Stimulated activated CD8-positive, alpha-beta memory T cell treated with anti-CD3 and anti-CD28 coated beads, Interleukin-4, amount 100 ng/mL, for 48 hours (primary cell): ENCODE results near the gene PPP2R5A.
A peak's percentile ranks its signal among the peaks of the same experiment; 100 is the strongest.
"Not testable (repeated sequence)": the region's sequence is repeated elsewhere in the genome, so short reads cannot be mapped to it uniquely, and the experiment has no call there.

ENCODE experiments used
- DNase-seq: peaks from one replicate; pipeline ENCODE4 v3.0.0-alpha.2; 2020

Gene PPP2R5A

DNA sequence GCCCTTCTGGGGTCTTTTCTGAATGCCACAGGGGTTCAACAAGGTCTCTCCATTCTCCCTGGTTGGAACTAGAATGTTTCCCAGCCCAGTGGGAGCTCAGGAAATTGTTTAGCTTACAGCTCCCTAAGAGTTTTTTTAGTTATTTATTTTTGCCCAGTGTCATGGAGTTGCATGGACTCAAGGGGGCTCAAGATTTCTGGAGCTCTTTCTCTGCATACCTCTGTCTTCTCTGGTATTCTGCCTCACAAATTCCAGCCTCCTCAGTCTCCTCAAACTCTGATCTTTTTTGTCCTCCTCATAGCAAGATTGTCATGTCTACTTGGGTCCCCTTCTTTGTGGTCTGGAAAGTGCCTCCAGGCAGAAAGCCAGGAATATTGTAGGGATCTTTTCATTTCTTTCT, 15.9 kb upstream of the PPP2R5A start:
- no peak for DNase-seq

DNA sequence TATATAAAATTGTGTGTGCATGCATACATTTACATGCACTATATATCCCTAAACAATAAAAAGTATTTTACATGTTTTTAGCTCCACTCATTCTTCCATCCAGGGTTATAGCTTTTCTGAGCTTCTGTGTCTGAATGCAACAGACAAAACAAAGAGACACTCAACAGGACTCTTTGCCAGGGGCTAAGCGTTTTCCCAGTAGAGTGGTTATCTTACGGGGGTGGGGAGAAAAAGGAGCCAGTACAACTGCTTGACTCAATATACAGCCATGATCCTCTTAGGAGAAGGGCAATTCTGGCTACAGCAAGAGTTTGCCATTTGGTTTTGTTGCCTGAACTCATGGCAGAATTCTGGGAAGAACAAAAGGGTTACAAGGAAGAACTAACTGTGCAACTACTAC, 14.6 kb upstream of the PPP2R5A start:
- DNase-seq = no peak

DNA sequence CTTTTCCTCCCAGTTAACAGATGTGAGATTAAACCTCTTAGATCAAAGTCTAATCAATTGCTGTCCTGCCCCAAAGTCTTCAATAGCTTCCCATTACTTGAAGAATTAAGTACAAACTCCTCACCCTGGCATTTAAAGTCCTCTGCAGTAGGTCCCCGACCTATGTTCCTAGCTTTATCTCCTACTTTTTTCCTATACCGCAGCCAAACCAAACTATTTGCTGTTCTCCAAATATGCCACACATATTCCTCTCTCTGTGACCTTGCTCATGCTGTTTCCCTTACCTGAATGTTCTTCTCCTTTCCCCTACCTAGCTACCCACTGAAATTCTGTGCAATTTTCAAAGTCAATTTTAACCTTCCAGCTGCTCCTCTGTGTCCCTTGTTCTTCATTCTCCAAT, 14.0 kb upstream of the PPP2R5A start:
- no peak for DNase-seq

DNA sequence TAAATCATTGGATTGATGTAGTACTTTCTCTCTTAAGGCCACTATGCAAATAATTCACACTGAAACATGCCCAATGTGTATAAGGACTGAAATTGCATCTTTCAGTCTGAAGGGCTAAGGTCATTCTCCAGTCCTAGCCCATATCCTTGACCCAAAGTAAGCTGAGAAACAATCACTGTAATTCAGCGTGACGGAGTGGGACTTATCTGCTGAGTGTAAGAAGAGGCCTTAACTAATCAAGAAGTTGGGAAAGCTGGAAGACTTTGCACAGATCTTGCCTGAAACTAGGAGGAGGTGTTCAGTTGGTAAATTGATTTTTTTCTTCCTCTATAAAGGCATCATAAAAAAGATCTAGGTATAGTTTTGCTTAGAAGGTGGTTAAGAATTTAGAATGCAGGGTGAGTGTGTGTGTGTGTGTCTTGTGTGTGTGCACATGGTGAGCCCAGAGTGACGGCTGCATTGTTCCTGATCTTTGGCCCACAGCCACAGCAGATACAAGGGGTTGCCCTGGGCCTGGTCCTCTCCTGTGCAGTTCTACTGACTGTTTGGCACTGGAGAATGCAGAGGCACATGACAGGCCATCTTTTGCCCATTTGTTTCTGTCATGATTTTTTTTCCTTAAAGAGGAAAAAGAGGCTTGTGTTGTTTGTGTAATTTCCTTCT, 13.3 kb upstream of the PPP2R5A start:
- DNase-seq = no peak

DNA sequence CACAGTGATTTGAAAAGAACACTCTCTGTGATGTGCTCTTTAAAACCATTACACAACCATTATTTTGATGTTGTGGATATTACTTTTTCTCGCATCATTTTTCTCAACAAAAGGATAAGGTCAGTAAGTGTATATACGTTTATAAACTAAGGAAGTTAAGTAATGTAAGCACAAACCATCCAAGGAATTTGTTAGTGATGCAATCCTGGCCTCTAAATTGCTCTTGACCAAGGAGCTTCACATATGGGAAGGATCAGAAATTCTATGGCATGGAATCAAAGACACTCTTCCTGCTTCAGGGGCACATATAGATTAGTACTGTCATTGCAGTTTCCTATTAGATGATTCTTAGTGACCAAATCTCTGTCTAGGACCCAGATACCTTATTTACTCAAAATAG, 3.6 kb upstream of the PPP2R5A start:
- no peak for DNase-seq

DNA sequence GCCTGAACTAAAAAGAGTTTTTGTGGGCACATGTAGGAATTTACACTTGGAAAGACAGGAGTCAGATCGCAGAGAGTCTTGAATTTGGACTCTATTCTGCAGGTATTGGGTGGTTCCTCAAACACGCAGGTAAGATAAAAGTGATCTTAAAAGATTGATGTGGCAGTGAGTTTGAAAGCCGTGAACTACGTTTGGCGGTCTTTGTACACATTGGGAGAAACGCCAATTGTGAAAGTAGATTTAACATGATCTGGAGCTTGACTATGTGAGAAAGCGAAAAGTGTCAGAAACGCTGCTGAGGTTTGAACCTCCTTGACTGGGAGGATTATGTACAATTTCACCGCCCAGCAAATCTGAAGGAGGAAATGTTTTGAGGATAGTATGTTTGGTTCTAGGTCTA, 1.5 kb upstream of the PPP2R5A start:
- no peak for DNase-seq

DNA sequence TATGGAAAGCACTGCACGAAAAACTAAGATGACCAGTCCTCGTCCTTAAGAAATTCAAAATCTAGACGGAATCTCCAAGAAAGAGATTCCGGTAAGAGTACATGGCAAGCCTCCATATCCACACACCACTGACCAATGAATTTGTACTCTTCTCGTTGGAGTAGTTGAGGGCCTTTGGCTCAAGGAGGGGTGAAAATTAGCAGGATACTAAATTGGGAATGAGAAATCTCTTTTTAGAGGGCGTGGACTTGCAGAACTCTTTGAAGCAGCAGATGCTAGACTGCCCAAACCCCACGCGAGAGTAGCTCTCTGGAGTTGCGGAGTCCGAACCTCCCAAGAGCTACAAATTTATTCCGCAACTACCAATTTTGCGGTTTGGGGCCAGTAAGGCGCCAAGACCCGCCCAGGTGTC, 872 bp upstream of the PPP2R5A start:
- DNase-seq = no peak

DNA sequence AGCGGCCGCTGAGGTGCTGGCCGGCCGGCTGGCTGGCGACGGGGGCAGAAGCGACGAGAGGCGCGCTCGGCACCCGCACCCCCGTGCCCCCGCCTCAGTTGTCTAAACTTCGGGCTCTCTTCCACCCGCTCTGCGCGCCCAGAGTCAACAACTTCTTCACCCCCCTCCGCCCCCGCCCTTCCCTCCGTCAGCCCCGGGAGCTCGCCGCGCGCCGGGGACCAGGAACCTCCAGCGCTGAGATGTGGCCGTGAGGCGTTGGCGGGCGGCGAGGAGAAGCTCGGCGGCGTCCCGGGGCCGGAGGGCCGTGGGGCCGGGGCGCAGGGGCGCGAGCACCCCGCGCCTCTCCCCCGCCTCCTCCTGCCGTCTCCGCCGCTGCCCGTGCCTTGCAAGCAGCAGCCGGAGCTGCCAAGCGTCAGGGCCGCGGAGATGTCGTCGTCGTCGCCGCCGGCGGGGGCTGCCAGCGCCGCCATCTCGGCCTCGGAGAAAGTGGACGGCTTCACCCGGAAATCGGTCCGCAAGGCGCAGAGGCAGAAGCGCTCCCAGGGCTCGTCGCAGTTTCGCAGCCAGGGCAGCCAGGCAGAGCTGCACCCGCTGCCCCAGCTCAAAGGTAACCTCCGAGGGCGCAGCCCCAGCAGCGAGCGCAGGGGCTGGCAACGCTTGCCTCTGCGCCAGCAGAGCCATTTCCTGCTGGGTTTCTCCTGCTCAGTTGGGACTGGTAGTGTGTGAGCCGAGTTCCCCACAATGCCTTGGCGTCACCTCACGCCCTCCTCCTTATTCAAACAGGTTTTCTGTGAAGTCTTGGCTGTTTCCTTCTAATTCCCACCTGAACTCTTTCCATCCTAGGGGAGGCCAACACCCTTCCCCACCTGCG, 710 bp downstream of the PPP2R5A start:
- DNase-seq = peak; percentile 78

DNA sequence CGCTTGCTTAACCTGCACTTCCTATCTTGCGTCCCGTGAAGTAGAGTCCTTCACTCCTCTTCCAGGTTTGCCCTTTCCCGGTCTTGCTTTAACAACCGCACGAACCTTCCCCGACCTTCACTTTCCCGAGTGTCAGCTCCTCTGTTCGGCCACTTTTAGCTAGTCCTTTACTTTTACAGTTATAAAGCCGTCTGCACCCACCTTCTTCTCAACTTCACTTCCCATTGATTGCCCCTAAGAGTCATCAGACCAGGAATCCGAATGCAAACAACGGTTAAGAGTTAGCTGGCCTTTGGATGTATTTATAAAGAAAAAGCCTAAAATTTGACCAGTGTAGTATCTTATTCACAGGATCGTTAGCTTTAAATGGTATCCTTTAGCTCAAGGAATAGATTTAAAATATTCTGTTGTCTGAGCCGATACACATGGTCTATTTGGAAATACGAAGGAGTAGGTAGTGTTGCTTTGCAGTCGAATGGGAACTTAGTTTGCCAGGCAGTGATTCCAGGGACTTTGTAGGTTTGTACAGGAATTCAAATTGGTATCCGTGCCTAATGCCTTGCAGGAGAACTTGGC, 1.4 kb downstream of the PPP2R5A start:
- no peak for DNase-seq

DNA sequence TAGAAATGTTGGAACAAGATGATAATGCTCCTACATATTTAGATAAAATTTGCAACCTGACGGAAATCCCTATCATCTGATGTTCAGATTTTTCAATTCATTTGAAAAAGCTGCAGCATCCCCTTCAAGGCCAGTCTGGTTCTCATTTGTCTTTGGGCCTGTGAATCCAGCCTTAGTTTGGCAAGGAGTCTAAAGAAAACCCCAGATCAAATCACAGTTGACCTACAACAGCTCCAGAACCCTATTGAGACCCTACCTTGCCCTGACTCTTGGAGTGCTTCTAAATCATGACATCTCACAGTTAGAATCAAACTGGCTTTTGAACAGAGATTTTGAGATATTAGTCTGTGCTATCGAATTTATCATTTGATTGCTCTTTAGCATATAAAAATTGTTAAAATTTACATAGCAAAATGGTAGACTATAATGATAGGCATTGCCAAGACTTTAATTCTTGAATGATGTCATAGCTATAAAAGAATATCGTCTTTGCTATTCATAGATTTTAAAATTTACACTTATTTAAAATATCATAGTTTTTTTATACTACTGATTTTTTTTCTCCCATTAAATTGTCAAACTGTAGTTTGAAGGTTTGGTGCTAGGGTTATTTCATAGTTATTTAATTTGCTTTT, 2.2 kb downstream of the PPP2R5A start:
- no peak for DNase-seq

DNA sequence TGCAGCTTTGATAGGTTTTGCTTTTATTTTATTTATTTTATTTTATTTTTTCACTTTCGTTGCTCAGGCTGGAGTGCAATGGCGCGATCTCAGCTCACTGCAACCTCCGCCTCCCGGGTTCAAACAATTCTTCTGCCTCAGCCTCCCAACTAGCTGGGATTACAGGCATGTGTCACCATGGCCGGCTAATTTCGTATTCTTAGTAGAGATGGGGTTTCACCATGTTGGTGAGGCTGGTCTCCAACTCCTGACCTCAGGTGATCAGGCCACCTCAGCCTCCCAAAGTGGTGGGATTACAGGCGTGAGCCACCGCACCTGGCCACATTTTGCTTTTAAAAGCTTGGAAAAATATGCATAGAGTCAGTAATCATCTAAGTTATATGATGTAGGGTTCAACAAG, 2.8 kb downstream of the PPP2R5A start:
- DNase-seq = not testable (repeated sequence)

DNA sequence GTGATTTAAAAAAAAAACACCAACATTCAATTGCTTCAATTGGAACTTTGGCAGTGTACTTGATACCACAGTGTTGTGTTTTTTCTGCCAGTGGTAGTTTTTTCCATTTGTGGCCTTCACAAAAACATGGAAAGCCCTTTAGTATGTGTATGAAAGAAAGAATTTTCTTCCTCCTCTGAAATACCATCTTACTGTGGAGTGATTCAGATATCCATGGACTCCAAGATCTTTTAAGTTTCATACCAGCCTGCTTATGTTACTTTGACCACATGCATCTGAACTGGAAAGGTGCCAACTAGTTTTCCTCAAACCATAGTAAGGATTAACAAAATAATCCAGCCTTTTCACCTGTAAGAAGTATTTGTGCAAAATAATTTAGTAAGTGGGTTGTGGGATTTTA, 3.4 kb downstream of the PPP2R5A start:
- no peak for DNase-seq

DNA sequence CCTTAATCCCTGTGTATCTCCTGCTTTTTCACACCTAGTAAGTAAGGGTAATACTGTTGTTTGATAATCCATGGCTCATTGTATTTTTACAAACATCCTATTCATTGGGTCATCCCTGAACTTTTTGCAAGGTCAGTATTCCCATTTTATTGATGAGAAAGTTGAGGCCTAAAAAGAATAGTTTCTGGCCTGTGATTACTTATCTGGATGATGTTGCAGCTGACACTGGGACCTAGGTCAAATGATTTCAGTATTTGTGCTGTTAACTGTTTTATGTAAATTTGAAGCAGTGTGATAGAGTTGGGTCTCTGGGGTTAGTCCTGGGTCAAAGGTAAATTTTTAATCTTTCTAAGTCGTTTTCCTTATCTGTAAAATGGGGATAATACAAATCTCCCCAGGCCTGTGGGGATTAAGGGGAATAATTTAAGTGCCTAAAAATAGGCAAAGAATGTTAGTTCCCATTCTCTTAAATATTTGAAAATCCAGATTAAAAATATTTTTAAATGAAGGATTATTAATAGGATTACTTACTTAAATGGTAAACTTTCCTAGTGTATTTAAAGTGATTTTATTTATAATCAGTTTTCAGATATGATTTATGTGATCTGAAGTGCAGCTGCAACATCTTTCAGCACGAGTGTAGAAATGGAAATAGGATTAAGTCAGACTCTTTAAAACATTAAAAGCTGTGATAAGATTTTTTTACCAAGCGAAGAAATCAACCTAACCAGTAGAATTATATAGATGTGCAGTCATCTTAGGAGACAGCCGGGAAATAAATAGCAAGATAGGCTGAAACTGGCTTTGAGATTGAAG, 4.3 kb downstream of the PPP2R5A start:
- no peak for DNase-seq

DNA sequence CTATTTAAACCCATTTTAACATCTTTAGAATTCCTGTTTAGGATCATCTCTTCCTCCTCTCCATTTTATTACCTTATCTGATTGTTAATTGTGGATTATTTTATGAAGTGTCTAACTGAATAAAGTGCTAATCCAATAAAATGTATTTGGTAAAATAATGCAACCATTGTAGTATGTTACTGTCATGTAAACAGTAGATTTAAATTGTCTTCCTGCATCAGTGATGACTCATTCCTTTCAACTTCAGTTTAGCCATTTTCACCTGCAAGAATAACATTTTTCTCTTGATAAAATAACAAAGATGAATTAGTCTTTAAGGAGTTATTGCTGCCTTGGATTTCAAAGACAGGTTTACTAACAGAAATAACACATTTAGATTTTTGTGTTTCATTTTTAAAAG, 5.4 kb downstream of the PPP2R5A start:
- no peak for DNase-seq

DNA sequence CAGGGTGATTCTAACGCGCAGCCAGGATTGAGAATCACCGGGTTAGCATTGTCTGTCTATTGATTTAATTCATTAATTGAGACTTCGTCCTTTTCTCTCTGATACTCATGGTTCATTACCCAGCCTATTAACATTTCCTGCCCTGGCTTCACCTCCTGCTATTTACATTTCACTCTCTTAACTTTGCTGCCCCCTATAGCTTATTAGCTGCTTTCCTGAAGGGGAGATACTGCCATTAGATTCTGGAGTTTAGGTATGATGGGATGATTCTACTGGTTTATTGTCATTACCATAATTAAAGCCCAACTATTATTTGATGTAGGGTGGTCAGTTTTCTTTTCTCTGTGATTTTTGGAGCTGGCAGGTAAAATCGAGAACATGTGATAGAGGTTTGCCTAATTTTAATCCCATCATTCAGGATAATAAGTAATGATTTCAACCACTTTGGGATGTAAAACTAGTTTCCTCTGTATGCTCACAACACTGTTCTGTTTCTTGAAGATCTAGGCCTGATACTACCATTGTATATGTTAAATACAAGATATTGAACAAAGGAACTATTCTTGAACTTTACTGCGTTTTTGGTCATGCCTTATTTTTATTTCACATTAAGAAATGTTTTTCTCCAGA, 6.4 kb downstream of the PPP2R5A start:
- no peak for DNase-seq

DNA sequence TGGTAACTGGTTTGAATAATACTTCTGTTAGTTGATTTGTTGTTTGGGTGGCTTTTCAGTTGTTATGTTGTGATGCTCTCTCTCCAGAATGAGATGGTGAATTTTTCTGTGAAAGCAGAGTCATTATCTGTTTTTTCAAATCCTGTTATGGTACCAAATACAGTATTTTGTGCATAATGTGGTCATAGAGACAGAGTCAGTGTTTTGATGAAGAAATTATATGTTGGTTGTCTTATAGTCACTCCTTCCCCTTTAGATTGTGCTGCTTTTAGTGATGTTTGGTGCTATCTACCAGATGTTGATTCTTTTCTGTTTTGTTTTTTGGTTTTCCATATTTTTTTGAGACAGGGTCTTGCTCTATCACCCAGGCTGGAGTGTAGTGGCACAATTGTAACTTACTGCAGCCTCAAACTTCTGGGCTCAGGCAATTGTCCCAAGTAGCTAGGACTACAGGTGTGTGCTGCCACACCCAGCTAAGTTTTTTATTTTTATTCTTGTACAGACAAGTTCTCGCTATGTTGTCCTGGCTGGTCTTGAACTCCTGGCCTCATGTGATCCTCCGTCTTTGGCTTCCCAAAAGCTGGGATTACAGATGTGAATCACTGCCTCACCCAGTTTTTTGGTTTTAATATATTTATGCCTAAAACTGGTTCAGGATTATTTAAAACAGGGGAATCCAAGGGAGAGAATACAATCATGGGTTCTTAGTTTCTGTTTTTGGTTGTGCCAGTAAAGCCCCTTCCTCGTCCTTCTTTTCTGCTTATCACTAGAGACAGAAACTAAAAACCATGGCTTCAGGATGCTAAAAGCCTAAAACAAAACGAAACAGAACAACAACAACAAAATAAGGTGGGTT, 7.3 kb downstream of the PPP2R5A start:
- DNase-seq = no peak

DNA sequence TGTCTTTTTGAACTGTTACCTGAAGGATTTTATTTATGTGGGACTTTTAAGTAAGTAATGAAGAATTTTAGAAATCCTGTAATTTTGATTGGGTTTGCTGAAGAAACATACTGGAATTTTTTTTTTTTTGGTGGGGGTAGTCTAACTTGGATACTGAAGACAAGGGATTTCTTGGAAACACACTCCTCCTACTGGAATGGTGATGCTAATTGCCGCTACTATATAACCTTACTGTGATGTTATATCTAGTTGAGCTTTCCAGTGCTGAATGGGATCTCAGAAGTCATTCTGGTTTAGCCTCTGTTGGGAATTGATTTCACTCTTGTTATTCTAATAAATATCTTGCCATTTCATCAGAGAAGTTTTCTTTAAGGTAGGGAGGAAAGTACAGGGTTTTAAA, 8.4 kb downstream of the PPP2R5A start:
- no peak for DNase-seq

DNA sequence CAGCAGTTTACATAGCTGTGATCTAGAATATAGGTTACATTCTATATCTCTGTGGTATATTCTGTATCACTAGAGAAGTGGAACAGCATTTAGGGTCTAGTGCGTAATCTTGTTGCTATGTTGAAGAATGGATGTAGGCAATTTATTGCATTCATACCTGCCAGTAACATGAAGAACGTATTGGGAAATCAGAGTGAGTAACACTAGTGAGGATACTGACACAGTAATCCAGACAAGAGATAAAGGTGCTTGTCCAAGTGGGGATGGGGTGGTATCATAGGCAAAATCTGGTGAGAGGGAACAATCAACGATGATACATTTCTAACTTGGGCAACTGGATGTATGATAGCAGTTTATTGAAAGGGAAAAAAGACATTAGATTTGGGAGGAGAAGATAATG, 9.8 kb downstream of the PPP2R5A start:
- DNase-seq = no peak

DNA sequence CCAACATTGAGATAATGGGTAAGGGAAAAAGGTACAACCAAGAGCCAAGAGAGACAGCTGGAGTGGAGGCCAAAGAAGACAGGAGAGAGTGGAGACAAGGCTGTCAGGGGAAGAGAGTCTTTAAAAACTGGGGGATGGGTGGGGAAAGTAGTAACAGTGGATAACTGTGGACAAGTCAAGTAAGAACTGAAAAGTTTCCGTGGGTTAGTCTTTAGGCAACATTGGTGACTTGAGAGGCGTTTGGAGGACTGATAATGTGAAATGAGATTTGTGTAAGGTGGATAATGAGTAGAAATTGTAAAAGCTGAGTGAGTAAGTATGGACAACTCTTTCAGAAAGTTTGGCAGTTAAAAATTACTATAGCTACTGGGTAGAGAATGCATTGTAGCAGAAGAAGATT, 10.4 kb downstream of the PPP2R5A start:
- DNase-seq = no peak

DNA sequence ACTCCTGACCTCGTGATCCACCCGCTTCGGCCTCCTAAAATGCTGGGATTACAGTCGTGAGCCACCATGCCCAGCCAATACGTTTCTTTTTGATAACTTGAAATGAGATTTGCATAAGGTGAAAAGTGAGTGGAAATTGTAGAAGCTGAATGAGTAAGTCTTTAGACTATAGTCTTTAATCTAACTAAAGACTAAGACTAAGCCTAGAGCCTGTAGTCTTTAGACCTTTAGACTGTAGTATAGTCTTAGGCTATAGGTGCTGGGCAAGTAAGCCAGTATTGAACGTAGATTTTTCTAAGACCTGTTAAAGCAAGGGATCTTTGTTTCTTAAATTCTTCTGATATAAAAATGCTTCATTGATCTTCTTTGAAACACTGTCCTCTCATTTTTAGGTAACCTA, 12.1 kb downstream of the PPP2R5A start:
- DNase-seq = no peak

DNA sequence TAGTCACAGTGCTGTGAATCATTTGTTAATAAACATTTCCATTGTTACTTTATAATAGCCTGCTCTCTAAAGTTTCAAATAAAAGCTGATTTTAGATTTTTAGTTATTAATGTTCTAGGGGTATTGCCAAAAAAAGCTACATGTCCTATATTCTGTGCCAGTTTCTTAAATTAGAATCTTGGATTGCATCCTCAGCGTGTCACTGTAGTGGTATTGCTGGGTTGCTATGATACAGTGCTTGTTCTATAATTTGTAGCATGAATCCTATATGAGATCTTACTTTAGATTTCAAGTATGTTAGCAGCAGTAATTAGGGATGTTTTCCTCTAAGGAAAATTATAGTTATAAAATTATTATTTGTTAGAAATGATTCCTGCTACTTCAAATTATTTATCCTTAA, 16.4 kb downstream of the PPP2R5A start:
- DNase-seq = no peak
